ENCODE data around the gene PEX10. TPM values are rescaled to one million over a fixed set of nuclear protein-coding genes. Genes with fewer than 3 reads are reported as not detected.

PEX10 gene
- total and polyA plus RNA-seq, 4 donors: 4.0 to 15.3 (median 11.4) TPM

- DNase-seq (peak; percentile 40 to 59), ATAC-seq (ENCODE audit: low FRiP score) (no peak)
- H3K9me3 ChIP-seq (ENCODE audit: control insufficient read depth, low read length): no peaks in the 10 kb centered on the region
- 90 to 95% methylated on average over 23 to 24 of the region's 24 CpGs for WGBS, 2 donors
- no peaks in the 10 kb centered on the region for H3K27me3 ChIP-seq (ENCODE audit: control insufficient read depth in 1 of 2, insufficient read depth in 2 of 2, low read length in 1 of 2)
- H3K4me1 ChIP-seq (ENCODE audit: control insufficient read depth in 1 of 2, insufficient read depth in 2 of 2, low read length in 2 of 2): peaks cover 0 to 3% of the 10 kb centered on the region in 2 donors
- intact Hi-C loops (cut with DNase I): no loop called here
- no peak overlapping the region for H3K27ac ChIP-seq (ENCODE audit: low read depth in 1 of 2, low read length in 2 of 2)
- no peak overlapping the region for H3K4me3 ChIP-seq (ENCODE audit: low read length in 2 of 2)
- H3K36me3 ChIP-seq (ENCODE audit: control insufficient read depth in 1 of 2, insufficient read depth in 2 of 2, low read length in 1 of 2): no peaks in the 10 kb centered on the region
Observed at GRCh38 chr1:2358651-2359640, 53.4 kb downstream of the PEX10 start.

- Histone ChIP-seq H3K4me1 (ENCODE audit: control insufficient read depth in 1 of 2, insufficient read depth in 2 of 2, low read length in 2 of 2) (peaks cover 0 to 3% of the 10 kb centered on the region in 2 donors), H3K27ac (ENCODE audit: low read depth in 1 of 2, low read length in 2 of 2) (no peak overlapping the region), H3K36me3 (ENCODE audit: control insufficient read depth in 1 of 2, insufficient read depth in 2 of 2, low read length in 1 of 2) (no peaks in the 10 kb centered on the region), H3K9me3 (ENCODE audit: control insufficient read depth, low read length) (no peaks in the 10 kb centered on the region), H3K4me3 (ENCODE audit: low read length in 2 of 2) (no peak overlapping the region), H3K27me3 (ENCODE audit: control insufficient read depth in 1 of 2, insufficient read depth in 2 of 2, low read length in 1 of 2) (no peaks in the 10 kb centered on the region)
- 90 to 91% methylated on average over 13 of the region's 13 CpGs for WGBS, 2 donors
- ATAC-seq (ENCODE audit: low FRiP score) (no peak), DNase-seq (peak in 1 of 2 donors; percentile 61)
- intact Hi-C loops (cut with DNase I): no loop called here
Observed at GRCh38 chr1:2358072-2358471, 54.3 kb downstream of the PEX10 start.

- H3K27me3 ChIP-seq (ENCODE audit: control insufficient read depth in 1 of 2, insufficient read depth in 2 of 2, low read length in 1 of 2): no peaks in the 10 kb centered on the region
- ATAC-seq (ENCODE audit: low FRiP score): no peak
Observed at GRCh38 chr1:2356911-2357845, 55.2 kb downstream of the PEX10 start.

GRCh38 chr1:2356401-2356800, 56.0 kb downstream of the PEX10 start:
- peaks cover 0 to 3% of the 10 kb centered on the region in 2 donors for H3K4me1 ChIP-seq (ENCODE audit: control insufficient read depth in 1 of 2, insufficient read depth in 2 of 2, low read length in 2 of 2)
- H3K27ac ChIP-seq (ENCODE audit: low read depth in 1 of 2, low read length in 2 of 2): no peak overlapping the region
- intact Hi-C loops (cut with DNase I): no loop called here
- WGBS, 2 donors: 94 to 97% methylated on average over 15 of the region's 15 CpGs
- no peak for ATAC-seq (ENCODE audit: low FRiP score)
- no peaks in the 10 kb centered on the region for H3K36me3 ChIP-seq (ENCODE audit: control insufficient read depth in 1 of 2, insufficient read depth in 2 of 2, low read length in 1 of 2)
- peak; percentile 33 to 55 for DNase-seq
- no peaks in the 10 kb centered on the region for H3K27me3 ChIP-seq (ENCODE audit: control insufficient read depth in 1 of 2, insufficient read depth in 2 of 2, low read length in 1 of 2)
- H3K4me3 ChIP-seq (ENCODE audit: low read length in 2 of 2): no peak overlapping the region
- no peaks in the 10 kb centered on the region for H3K9me3 ChIP-seq (ENCODE audit: control insufficient read depth, low read length)

More at GRCh38 chr1:2356911-2357845, 55.2 kb downstream of the PEX10 start:
- no peaks in the 10 kb centered on the region for H3K36me3 ChIP-seq (ENCODE audit: control insufficient read depth in 1 of 2, insufficient read depth in 2 of 2, low read length in 1 of 2)
- intact Hi-C loops (cut with DNase I): no loop called here
- H3K9me3 ChIP-seq (ENCODE audit: control insufficient read depth, low read length): no peaks in the 10 kb centered on the region
- peaks cover 0 to 3% of the 10 kb centered on the region in 2 donors for H3K4me1 ChIP-seq (ENCODE audit: control insufficient read depth in 1 of 2, insufficient read depth in 2 of 2, low read length in 2 of 2)
- WGBS, 2 donors: 94 to 96% methylated on average over 37 of the region's 37 CpGs
- no peak overlapping the region for H3K27ac ChIP-seq (ENCODE audit: low read depth in 1 of 2, low read length in 2 of 2)
- no peak overlapping the region for H3K4me3 ChIP-seq (ENCODE audit: low read length in 2 of 2)
- DNase-seq: peak; percentile 26 to 61

- no peak overlapping the region for H3K4me3 ChIP-seq (ENCODE audit: low read length in 2 of 2)
- DNase-seq: peak; percentile 38 to 65
- intact Hi-C loops (cut with DNase I): no loop called here
- H3K27me3 ChIP-seq (ENCODE audit: control insufficient read depth in 1 of 2, insufficient read depth in 2 of 2, low read length in 1 of 2): no peaks in the 10 kb centered on the region
- ATAC-seq (ENCODE audit: low FRiP score): no peak
- H3K27ac ChIP-seq (ENCODE audit: low read depth in 1 of 2, low read length in 2 of 2): no peak overlapping the region
- peaks cover 0 to 3% of the 10 kb centered on the region in 2 donors for H3K4me1 ChIP-seq (ENCODE audit: control insufficient read depth in 1 of 2, insufficient read depth in 2 of 2, low read length in 2 of 2)
- no peaks in the 10 kb centered on the region for H3K9me3 ChIP-seq (ENCODE audit: control insufficient read depth, low read length)
- no peaks in the 10 kb centered on the region for H3K36me3 ChIP-seq (ENCODE audit: control insufficient read depth in 1 of 2, insufficient read depth in 2 of 2, low read length in 1 of 2)
- 75 to 84% methylated on average over 28 of the region's 28 CpGs for WGBS, 2 donors
Observed at GRCh38 chr1:2355373-2356261, 56.7 kb downstream of the PEX10 start.

- WGBS, 2 donors: 32 to 36% methylated on average over 38 of the region's 38 CpGs
- Histone ChIP-seq H3K4me1 (ENCODE audit: control insufficient read depth in 1 of 2, insufficient read depth in 2 of 2, low read length in 2 of 2) (peaks cover 0 to 3% of the 10 kb centered on the region in 2 donors), H3K36me3 (ENCODE audit: control insufficient read depth in 1 of 2, insufficient read depth in 2 of 2, low read length in 1 of 2) (no peaks in the 10 kb centered on the region), H3K9me3 (ENCODE audit: control insufficient read depth, low read length) (no peaks in the 10 kb centered on the region), H3K4me3 (ENCODE audit: low read length in 2 of 2) (no peak overlapping the region), H3K27me3 (ENCODE audit: control insufficient read depth in 1 of 2, insufficient read depth in 2 of 2, low read length in 1 of 2) (no peaks in the 10 kb centered on the region), H3K27ac (ENCODE audit: low read depth in 1 of 2, low read length in 2 of 2) (no peak overlapping the region)
- DNase-seq (peak; percentile 36 to 66), ATAC-seq (ENCODE audit: low FRiP score) (no peak)
- intact Hi-C loops (cut with DNase I): no loop called here
Observed at GRCh38 chr1:2354511-2355372, 57.6 kb downstream of the PEX10 start.

Data from aorta (tissue), 5 donors.